HG03175 (cell line): ENCODE results near the gene CHST6.
"Not testable (repeated sequence)": the region's sequence is repeated elsewhere in the genome, so short reads cannot be mapped to it uniquely, and the experiment has no call there.

Experiments used
- ATAC-seq: cut with Tn5 transposase; IDR thresholded peaks from one replicate; pipeline ENCODE4 v1.9.1; 2021; ENCODE audit warnings: mild to moderate bottlenecking, moderate library complexity; ENCODE audit not compliant: unreplicated experiment

The CHST6 gene

GRCh38 chr16:75503801-75504200 lies 8.6 kb upstream of the CHST6 start:
- no peak for ATAC-seq

- ATAC-seq = no peak
Observed at GRCh38 chr16:75502916-75503605, 7.8 kb upstream of the CHST6 start.

- not testable (repeated sequence) for ATAC-seq
Observed at GRCh38 chr16:75501820-75502219, 6.6 kb upstream of the CHST6 start.

GRCh38 chr16:75501359-75501758 lies 6.1 kb upstream of the CHST6 start:
- ATAC-seq = no peak

- ATAC-seq = not testable (repeated sequence)
Observed at GRCh38 chr16:75498605-75499322, 3.5 kb upstream of the CHST6 start.

- ATAC-seq = no peak
Observed at GRCh38 chr16:75497558-75497957, 2.3 kb upstream of the CHST6 start.

GRCh38 chr16:75494661-75495075 lies 573 bp downstream of the CHST6 start:
- ATAC-seq = no peak

- no peak for ATAC-seq
Observed at GRCh38 chr16:75494184-75494583, 1.1 kb downstream of the CHST6 start.

- ATAC-seq = no peak
Observed at GRCh38 chr16:75491876-75492275, 3.4 kb downstream of the CHST6 start.

GRCh38 chr16:75488322-75488721 lies 6.9 kb downstream of the CHST6 start:
- ATAC-seq = no peak

- ATAC-seq = peak; percentile 52
Observed at GRCh38 chr16:75486676-75487313, 8.4 kb downstream of the CHST6 start.

GRCh38 chr16:75486014-75486675 lies 9.1 kb downstream of the CHST6 start:
- no peak for ATAC-seq

GRCh38 chr16:75485230-75486013 lies 9.8 kb downstream of the CHST6 start:
- ATAC-seq = peak; percentile 52

- no peak for ATAC-seq
Observed at GRCh38 chr16:75483222-75483621, 12.0 kb downstream of the CHST6 start.

GRCh38 chr16:75482434-75483205 lies 12.6 kb downstream of the CHST6 start:
- no peak for ATAC-seq

- no peak for ATAC-seq
Observed at GRCh38 chr16:75481475-75481874, 13.8 kb downstream of the CHST6 start.

GRCh38 chr16:75479421-75479990 lies 15.7 kb downstream of the CHST6 start:
- ATAC-seq = no peak

GRCh38 chr16:75478480-75479345 lies 16.5 kb downstream of the CHST6 start:
- no peak for ATAC-seq
